ENCODE data around the gene ROR2.
"Not testable (repeated sequence)": the region's sequence is repeated elsewhere in the genome, so short reads cannot be mapped to it uniquely, and the experiment has no call there.

Gene ROR2

DNA sequence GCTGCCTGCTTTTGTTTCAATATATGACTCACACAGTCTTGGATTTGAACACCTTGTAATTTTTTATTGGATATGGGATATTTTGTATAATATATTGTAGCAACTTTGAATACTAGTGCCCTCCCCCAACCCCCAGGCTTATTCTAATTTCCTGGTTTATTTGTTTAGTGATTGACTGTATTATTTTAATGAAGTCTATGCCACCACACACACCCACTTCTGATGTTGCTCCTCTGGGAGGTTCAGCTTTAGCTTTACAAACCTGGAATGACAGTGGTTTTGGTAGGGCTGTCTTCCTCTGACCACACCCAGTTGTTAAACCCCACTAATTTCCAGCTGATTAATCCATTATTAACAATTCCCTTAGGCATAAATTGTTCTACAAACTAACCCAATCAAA lies 320.3 kb downstream of the ROR2 start:
- DNase-seq (ENCODE audit: low read depth), result no peak

DNA sequence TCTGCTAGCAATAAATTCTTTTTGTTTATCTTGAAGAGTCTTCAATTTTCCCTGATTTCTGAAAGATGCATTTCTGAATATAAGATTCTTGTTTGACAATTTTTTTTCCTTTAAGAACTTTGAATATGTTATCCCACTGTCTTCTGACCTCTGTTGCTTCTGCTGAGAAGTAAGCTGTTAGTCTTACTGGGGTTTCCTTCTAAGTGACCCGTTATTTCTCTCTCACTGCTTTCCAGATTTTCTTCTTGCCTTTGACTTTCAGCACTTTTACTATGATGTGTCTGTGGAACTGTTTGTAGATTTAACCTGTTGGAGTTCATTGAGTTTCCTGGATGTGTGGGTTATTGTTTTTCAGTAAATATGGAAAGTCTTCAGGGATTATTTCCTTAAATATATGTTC lies 321.1 kb downstream of the ROR2 start:
- DNase-seq (ENCODE audit: low read depth), result no peak

DNA sequence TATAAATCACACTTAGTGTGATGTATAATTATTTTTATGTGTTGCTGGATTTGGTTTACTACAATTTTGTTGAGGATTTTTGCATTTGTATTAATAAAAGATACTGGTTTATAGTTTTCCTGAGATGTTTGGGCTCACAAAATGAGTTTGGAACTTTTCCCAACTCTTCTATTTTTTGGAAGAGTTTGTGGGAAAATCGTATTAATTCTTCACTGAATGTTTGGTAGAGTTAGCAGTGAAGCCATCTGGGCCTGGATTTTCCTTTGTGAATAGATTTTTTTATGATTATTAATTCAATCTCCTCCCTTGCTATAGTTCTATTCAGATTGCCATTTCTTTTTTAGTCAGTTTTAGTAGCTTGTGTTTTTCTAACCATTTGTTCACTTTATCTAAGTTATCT lies 324.7 kb downstream of the ROR2 start:
- DNase-seq (ENCODE audit: low read depth), result no peak

DNA sequence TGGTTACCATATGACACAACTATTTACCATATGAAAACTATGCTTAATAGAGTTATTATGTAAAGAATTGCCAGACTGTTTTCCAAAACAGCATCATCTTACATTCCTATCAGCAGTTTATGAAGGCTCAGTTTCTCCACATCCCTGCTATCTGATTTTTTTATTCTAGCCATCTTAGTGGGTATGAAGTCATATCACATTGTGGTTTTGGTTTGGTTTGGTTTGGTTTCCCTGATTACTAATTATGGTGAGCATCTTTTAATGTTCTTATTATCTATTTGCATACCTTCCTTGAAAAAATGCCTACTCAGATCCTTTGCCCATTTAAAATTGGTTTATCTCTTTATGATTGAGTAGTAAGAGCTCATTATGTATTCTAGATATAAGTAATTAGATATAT lies 327.0 kb downstream of the ROR2 start:
- DNase-seq (ENCODE audit: low read depth), result no peak

DNA sequence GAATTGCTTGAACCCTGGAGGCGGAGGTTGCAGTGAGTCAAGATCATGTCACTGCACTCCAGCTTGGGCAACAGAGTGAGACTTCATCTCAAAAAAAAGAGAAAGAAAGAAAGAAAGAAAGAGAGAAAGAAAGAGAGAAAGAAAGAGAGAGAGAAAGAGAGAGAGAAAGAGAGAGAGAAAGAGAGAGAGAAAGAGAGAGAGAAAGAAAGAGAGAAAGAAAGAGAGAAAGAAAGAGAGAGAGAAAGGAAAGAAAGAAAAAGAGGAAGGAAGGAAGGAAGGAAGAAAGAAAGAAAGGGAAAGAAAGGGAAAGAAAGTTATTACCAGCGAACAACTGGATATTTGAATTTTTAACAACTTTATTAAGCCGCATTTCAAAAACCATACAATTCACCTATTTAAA lies 327.9 kb downstream of the ROR2 start:
- not testable (repeated sequence) for DNase-seq (ENCODE audit: low read depth)

DNA sequence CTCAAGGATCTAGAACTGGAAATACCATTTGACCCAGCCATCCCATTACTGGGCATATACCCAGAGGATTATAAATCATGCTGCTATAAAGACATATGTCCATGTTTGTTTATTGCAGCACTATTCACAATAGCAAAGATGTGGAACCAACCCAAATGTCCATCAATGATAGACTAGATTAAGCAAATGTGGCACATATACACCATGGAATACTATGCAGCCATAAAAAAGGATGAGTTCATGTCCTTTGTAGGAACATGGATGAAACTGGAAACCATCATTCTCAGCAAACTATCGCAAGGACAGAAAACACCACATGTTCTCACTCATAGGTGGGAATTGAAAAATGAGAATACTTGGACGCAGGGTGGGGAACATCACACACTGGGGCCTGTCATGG lies 336.0 kb downstream of the ROR2 start:
- DNase-seq (ENCODE audit: low read depth), result not testable (repeated sequence)

DNA sequence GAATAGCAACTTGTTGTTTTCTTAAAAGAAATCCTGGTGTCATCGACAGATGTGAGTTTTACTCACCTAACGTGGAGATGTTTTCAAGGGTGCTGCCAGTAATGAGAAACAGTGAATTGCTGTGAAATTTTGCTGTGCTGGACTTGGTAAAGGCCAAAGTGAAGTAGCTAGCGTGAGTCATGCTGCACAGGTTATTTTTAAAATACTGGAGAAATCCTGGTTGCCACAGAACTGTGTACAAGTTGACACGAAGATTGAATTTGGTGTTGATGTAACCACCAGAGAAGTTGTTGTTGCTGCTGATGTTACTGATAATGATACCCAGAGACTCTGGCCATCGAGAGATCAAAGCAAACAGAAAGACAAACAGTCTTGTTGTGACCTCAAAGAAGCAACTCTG lies 338.4 kb downstream of the ROR2 start:
- no peak for DNase-seq (ENCODE audit: low read depth)

DNA sequence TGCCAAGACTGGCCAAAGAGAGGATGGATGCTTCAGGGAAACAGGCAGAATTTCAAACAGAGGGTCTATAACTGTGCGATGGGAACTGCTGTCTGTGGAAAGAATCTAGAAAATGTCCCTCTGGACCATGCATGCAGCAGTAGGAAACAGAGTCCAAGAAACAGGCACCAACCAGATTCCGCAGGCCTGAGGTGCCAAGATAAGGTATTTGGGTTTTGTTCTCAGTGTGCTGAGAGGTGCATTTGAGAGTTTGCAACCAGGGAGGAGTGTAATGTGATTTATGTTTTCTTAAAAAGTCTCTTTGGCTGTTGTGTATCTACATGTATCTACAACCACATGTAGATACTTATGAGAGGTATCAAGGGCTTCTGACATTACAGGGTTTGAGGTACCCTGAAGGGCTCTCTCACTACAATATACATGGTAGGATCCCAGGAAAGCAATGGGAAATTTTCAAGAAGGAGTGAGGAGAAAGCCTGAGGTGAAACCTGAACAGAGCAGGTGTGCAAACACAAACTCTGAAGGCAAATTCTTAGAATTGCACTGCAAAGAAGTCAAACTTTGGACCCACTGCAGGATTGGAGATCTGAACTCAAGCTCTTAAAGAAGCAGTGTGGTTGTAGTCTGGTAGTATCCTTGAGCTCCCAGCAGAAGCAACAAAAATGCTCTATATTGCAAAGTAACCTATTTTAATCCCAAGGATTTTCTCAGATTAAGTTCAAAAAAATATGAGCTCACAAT lies 343.6 kb downstream of the ROR2 start:
- DNase-seq (ENCODE audit: low read depth), result no peak

DNA sequence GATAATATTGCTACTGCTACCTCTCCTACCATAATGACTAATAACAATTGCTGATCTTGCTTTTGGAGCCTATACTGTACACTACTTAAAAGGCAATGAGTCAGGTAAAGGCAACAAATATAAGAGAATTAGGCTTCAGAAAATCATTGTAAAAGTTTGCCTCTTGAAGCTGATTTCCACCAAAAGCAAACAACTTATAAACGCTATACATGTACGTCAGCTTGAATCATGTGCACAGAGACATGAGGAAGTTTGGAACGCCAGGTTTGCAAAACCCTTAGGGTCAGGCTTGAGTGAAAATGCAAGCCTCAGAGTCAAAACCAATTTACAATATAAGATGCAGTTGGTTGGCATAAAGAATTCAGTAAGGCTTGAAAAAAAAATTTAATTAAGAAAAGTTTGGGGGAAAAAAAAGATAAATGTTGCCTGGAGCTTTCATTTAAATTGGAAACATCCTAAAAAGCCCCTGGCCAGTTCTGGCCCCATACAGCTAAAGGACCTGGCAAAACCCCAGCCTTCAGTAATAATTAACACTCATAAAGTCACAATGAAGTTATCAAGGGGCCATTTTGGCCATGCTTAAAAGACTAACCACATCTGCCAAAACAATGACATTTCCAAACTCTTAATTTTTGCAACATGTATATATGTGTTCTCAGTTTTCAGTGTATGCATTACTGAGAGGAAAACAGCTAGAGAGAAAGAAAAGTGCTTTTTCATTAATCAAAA lies 345.4 kb downstream of the ROR2 start:
- DNase-seq (ENCODE audit: low read depth), result no peak

DNA sequence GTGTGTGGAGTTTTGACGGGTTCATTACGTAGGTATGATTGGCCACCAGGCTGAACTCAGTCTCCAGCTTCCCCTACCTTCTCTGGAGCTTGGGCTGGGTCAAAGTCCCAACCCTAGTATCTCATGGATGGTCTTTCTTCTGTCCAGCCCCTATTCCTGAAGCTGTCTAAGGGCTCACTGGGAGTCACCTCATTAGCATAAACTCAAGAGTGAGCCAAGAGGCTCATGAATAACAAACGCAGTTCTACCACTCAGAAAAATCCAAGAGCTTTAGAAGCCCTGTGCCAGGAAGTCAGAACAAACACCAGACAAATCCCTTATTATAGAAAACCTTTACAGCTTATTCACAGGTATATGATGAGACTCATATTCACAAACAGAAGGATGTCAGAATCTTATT lies 346.1 kb downstream of the ROR2 start:
- DNase-seq (ENCODE audit: low read depth), result no peak

DNA sequence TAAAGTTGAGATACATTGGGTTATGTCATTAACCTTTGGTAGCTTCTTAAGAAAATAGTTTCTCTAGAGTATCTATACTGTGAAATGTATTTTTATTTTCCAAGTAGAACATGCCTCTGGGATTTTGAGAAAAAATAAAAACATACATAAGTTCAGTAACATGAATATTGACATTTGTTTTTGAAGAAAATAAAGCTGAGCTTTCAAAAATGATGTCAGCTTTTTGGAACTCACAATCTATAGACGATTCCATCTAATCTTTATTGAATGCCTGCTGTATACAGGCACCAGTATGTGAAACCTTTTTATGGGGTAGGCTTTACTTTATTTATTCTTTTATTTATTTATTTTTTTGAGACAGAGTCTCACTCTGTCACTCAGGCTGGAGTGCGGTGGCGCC lies 350.5 kb downstream of the ROR2 start:
- no peak for DNase-seq (ENCODE audit: low read depth)

DNA sequence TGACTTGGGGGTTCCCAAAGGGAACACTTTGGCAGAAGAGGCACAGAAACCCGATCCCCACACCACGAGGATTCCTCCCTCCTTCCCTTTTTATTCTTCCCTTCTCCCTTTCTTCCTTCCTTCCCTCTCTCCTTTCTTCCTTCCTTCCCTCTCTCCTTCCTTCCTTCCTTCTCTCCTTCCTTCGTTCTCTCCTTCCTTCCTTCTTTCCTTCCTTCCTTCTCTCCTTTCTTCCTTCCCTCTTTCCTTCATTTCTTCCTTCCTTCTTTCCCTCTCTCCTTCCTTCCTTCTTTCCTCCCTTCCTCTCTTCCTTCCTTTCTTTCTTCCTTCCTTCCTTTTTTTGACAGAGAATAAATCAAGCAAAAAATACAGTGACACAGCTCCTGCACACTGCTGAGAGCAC lies 358.4 kb downstream of the ROR2 start:
- DNase-seq (ENCODE audit: low read depth), result no peak

DNA sequence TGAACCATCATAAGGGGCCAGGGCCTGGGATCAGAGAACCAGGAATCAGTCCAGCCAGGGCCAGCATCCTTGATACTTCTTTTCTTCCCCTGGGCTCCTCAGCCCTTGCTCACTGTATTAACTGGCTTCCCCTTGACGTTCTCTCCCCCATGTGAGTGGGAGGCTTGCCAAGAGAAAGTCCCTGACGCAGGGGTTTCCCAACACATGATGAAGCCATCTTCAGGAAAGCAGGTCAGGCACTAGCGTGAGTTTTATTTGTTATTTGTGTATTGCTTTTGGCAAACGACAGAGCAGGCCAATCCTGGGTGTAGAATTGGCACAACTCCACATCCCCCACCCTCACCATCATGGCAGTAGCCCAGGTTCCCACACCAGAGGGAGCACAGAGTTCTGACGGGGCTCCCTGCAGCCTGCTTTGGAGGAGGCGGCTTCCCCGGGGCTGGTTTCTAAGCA lies 360.9 kb downstream of the ROR2 start:
- DNase-seq (ENCODE audit: low read depth), result no peak

DNA sequence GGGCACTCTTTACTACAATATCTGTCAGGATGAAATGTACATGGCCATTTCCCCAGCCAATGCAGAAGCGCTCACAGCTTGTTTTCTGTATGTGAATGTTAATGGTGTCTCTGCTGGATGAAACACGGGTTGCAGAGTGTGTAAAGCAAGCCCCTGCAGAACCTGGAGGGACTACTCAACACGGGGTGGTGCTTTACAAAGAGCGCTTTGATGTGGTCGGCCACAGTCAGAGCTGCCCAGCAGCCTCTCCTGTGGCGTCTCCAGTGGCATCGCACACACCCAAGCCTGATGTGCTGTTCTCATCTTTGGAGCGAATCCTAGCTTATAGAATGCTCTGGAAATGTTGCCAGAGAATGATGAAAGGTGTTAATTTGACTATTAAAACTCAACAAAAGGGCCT lies 363.7 kb downstream of the ROR2 start:
- no peak for DNase-seq (ENCODE audit: low read depth)

DNA sequence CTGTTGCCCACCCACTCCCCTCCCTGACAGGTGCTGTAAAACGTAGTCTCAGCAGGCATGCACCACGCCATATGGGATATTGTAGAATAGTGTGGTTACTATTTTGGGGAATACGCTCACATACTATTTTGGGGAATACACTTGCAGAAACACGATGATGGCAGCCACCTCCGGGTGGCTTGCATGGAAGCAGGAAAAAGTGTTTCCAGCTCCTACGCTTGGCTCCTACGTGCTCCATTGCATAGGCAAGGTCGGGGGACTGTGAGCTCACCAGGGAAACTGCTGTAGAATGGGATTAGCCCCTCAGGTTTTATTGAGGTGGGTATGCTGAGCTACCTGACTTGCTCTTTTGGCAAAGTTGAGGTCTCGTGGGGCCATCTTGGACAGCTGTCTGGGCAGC lies 366.1 kb downstream of the ROR2 start:
- no peak for DNase-seq (ENCODE audit: low read depth)

DNA sequence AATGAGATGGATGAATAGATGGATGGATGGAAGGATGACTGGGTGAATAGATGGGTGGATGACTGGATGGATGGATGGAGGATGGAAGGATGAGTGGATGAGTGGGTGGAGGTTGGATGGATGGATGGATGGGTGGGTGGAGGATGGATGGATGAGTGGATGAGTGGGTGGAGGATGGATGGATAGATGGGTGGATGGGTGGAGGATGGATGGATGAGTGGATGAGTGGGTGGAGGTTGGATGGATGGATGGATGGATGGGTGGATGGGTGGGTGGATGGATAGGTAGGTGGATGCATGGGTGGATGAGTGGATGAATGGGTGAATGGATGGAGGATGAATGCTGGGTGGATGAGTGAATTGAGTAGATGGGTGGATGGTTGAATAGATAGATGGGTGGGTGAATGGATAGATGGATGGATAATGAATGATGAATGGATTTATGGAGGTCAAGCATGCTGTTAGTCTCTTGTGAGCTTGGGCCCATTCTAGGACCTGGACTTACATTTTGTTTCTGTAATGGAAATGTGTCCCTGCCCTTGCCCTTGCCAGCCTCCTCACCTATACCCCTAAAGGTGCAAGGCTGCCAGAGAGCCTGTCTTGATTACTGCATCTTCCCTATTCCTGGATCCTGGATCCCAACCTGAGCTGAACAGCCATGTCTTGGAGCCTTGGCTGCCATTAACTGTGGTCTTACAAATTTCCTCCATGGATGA lies 366.7 kb downstream of the ROR2 start:
- no peak for DNase-seq (ENCODE audit: low read depth)

DNA sequence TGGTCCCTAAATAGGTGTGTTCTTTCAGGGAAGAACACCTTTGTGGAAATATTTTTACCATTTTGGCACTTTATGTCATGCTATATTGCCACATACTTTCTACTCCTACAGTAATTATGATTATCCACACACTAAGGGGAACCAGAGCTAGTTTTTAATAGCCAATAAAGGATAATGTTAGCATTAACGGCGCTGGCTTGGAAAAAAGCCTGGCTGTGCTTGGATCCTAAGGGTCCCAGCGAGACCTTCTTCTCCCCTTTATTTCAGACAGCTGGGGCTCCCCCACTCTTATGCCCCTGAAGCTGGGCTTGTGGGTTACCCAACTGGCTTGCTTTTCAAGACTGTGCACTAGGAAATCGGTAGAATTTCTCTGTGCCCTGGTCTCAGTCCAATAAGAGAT lies 367.8 kb downstream of the ROR2 start:
- no peak for DNase-seq (ENCODE audit: low read depth)

DNA sequence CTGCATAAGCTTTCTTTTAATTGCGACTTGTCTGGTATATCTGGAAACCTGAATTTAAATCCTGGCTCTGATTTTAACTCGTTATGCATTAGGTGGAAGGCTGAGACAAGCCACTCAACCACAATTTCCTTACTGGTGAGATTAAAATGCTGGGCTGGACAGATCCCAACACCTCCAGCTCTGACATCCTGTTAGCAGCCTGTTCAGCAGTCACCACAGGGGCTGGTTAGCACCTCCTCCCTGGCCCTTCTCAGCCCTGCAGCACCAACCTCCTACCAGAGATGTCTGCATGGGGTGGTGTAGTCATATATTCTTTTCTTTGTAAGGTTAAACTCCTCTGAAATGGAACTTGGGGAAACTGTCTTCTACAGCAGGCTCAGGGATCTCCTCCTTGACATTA lies 369.9 kb downstream of the ROR2 start:
- no peak for DNase-seq (ENCODE audit: low read depth)

DNA sequence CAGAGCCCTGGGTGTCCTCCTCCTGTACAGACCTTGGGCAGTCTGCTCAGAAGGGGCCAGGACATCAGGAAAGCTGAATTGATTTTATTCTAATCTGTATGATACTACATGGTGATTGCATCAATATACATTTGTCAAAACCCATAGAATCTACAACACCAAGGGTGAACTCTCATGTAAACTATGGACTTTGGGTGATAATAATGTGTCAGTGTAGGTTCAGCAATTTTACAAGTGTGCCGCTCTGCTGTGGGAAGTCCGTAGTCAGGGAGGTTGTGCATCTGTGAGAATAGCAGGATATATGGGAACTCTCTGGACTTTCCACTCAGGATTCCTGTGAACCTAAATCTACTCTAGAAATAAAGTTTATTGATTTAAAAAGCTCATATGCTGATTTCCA lies 371.1 kb downstream of the ROR2 start:
- DNase-seq (ENCODE audit: low read depth), result no peak

DNA sequence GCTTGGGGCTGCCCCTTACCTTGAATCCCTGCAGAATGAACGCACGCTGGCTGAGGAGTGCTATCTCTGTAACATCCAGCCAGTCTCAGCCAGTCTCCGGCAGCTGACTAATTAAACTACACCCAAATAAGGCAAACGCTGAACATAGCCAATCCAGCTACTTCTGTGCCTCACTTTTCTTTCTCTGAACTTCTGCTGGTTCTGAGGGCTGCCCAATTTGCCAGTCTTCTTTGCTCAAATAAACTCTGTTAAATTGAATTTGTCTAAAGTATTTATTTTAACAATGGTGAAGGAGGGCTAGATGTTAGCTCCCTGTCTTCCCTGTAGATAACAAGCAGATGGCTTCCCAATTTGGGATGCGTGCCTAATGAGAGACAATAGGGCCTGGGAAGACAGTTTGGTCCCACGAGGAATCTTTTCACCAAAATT lies 372.4 kb downstream of the ROR2 start:
- DNase-seq (ENCODE audit: low read depth), result no peak

DNA sequence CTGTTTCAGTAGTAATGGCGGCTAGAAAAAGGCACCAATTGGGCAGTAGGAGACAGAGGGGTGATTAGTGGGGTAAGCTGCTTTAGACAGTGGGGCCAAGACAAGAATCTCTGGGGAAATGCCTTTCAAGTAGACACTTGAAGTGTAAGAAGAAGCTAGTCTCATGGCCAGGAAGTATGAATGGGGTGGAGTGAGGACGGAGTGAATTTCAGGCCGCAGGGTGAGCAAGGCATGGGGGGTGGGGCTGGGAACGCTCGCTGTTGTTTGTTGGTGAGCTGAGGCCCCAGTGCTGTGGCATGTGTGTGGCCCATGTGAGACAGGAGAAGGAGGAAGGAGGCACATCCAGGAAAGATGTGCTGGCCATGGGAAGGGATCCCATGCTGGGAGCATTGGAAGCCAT lies 377.2 kb downstream of the ROR2 start:
- DNase-seq (ENCODE audit: low read depth), result no peak

DNA sequence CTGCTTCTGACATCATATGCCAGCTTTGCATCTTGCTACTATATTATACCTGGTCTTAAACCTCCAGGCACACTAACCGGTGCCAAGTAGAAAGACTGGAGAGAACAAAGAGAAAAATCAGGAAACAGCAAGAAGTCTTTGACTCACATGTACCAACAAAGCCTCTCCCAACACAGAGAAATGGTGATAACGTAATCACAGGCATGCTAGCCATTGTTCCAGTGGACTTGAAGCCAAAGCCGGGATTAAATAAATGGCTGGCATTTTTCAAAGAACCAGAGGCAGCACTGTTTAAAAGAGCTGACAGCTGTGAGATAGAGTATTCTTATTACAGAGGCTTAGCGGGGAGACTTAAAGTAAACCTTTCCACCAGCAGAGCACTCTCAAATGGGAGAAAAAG lies 378.0 kb downstream of the ROR2 start:
- no peak for DNase-seq (ENCODE audit: low read depth)

DNA sequence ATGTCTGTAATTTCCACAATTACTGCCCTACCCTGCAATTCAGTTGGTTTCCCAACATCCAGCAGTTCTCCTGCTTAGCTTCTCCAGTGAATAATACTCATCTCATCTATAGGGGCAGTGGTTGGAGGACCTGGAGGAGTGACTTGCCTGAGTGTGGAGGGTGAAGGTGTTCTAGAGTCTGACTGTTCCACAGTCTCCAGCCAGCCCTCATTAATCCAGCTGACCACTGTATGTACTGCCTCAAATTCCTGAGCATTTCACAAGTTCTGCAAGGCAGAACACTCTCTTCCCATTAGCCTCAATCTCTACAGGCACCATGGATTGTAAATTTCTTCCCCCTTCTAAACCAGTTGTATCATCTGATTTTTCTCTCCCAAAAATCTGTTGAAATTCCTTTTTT lies 379.0 kb downstream of the ROR2 start:
- DNase-seq (ENCODE audit: low read depth), result no peak
